ENCODE measurements around the gene PEPD.

Gene PEPD

GRCh38 chr19:33400856-33401682 is 120.5 kb downstream of the PEPD start:
- POLR2A ChIA-PET = no interaction called here
- no peak for TF ChIP-seq CTCF (IDR thresholded peaks at IDR 0.05; ENCODE audit: insufficient read depth, low read length, missing control alignments)
- no peak for DNase-seq (ENCODE audit: low read depth, low spot score)
- no peak overlapping the region for H3K4me3 ChIP-seq (ENCODE audit: low read depth, low read length)
- CTCF ChIA-PET = interaction anchor here (1.2 to 19.3 kb wide), 4 partner anchors 10 to 162 kb away, joined by 3 to 406 read pairs (median 3); no protein-coding TSS in a partner anchor

- no peak for DNase-seq (ENCODE audit: low read depth, low spot score)
- no peak for TF ChIP-seq CTCF (IDR thresholded peaks at IDR 0.05; ENCODE audit: insufficient read depth, low read length, missing control alignments)
- POLR2A ChIA-PET = no interaction called here
- CTCF ChIA-PET = interaction anchor here (0.6 to 19.3 kb wide), 7 partner anchors 9 to 161 kb away, joined by 3 to 406 read pairs (median 3); partner anchors contain the start of gene CEBPG
- H3K4me3 ChIP-seq (ENCODE audit: low read depth, low read length) = no peak overlapping the region
Observed at GRCh38 chr19:33399745-33400681, 121.6 kb downstream of the PEPD start.

- no peak for DNase-seq (ENCODE audit: low read depth, low spot score)
- no peak for TF ChIP-seq CTCF (IDR thresholded peaks at IDR 0.05; ENCODE audit: insufficient read depth, low read length, missing control alignments)
- CTCF ChIA-PET = interaction anchor here (1.2 to 19.3 kb wide), 4 partner anchors 14 to 160 kb away, joined by 4 to 406 read pairs (median 5); partner anchors contain the start of gene CEBPG
- H3K4me3 ChIP-seq (ENCODE audit: low read depth, low read length) = no peak overlapping the region
- POLR2A ChIA-PET = no interaction called here
Observed at GRCh38 chr19:33399081-33399744, 122.4 kb downstream of the PEPD start.

- ChIA-PET POLR2A (interaction anchor here (1.2 kb wide), 1 partner anchor 25 kb away, joined by 4 read pairs; the partner anchor contains the start of gene CEBPG), CTCF (interaction anchor here (1.1 to 19.3 kb wide), 8 partner anchors 8 to 221 kb away, joined by 3 to 406 read pairs (median 5); partner anchors contain the start of gene CEBPG)
- no peak for TF ChIP-seq CTCF (IDR thresholded peaks at IDR 0.05; ENCODE audit: insufficient read depth, low read length, missing control alignments)
- no peak for DNase-seq (ENCODE audit: low read depth, low spot score)
- no peak overlapping the region for H3K4me3 ChIP-seq (ENCODE audit: low read depth, low read length)
Observed at GRCh38 chr19:33398361-33399060, 123.1 kb downstream of the PEPD start.

- no peak for DNase-seq (ENCODE audit: low read depth, low spot score)
- no peak overlapping the region for H3K4me3 ChIP-seq (ENCODE audit: low read depth, low read length)
- TF ChIP-seq CTCF (IDR thresholded peaks at IDR 0.05; ENCODE audit: insufficient read depth, low read length, missing control alignments) = peak; percentile 49
- ChIA-PET CTCF (interaction anchor here (0.8 to 19.3 kb wide), 9 partner anchors 9 to 254 kb away, joined by 3 to 406 read pairs (median 4); no protein-coding TSS in a partner anchor), POLR2A (interaction anchor here (1.2 kb wide), 1 partner anchor 24 kb away, joined by 4 read pairs; the partner anchor contains the start of gene CEBPG)
Observed at GRCh38 chr19:33397536-33398360, 123.8 kb downstream of the PEPD start.
